NCI-H524 (cell line): ENCODE measurements around the gene FOXF2.

ENCODE experiments used
- DNase-seq, 2 experiments: peaks; one replicate each; lab custom pipeline; 2025; lab: John Stamatoyannopoulos, UW

FOXF2 gene

DNA sequence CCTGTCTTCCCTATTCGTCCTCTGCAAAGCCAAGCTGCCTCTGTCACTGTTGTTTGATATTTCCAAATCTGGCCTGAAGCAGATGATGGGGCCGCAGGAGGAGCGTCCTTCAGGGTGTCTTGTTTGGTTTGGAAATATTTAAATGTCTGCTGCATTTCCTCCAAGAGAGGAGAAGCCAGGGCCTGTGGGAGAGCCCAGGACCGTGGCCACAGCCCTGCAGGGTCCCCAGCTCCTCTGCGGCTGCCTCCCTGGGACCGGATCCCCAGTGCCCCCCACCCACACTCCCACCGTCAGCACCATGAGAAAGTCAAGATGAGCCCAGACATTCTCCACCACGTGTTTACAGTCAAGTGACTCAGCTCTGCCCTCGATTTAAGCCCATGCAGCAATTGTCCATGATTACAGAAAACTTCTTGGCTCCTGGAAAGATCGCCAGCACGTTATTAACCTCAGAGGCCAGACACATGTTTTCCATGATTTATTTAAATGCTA is 18.2 kb downstream of the FOXF2 start:
- DNase-seq, result no peak

DNA sequence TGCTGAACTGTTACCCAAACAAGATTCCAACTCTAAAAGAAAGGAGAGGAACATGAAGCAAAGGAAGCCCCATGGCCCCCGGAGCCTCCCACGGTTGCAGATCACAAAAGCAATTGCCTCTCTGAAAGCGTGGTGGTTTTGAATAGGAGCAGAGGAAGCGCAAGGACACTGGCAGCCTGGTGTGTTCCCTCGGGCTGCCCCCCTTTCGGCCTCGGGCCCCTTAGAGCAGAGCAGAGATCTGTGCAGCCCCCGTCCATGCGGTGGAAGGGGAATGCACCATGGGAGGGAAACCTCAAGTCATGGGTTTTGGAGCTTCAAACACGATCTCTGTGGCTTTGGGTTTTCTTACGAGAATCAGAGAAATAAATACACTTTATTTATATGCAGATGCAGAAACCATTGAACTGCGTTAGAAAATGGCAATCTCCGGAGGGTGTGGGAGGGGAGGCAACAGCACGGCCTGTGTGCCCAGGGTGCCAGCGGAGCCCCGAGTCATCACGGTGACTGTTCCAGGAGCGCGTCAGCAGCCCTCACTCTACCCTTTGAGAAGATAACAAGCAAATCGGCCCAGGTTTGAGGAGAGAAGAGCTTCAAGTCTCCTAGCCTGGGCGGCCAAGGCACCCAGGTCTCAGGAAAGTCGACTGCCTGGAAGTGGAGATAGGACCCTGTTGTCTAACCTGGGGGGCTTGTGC is 20.5 kb downstream of the FOXF2 start:
- no peak for DNase-seq

- no peak for DNase-seq
Observed at GRCh38 chr6:1412901-1413300, 23.5 kb downstream of the FOXF2 start.

GRCh38 chr6:1415416-1416063 is 26.2 kb downstream of the FOXF2 start:
- DNase-seq, result no peak

GRCh38 chr6:1416191-1416760 is 26.9 kb downstream of the FOXF2 start:
- DNase-seq, result no peak

- no peak for DNase-seq
Observed at GRCh38 chr6:1416820-1417219, 27.4 kb downstream of the FOXF2 start.

GRCh38 chr6:1417718-1418117 is 28.3 kb downstream of the FOXF2 start:
- no peak for DNase-seq

DNA sequence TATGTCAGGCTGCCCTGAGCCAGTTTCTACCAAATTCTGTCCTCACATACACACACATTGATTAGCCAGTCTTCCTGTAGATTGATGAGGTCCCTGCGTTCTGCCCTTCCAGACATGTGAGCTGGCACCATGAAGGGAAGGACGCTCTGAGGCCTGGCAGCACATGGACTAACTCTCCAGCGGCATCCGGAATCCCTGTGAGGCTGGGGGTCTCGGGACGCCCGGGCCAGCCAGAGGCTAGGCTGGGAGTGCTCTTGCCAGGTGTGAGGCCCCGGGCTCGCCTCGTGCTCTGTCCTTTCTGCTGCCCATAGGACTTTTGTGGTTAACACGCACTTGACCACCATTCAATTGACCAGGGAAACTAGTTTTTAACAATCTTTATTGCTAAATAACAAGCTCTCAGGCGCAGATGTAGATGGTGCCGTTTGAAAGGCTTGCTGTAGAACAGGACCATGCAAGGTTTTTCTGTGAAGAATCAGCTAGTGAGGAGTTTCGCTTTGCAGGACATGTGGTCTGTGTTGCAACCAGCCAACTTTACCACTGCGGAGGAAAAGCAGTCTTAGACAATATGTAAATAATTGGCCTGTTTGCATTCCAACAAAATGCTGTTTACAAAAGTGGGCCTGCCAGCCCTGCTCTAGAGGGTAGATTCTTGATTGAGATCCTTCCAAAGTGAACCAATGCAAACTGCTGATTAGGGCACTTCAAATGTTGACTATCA is 29.3 kb downstream of the FOXF2 start:
- DNase-seq, result no peak

DNA sequence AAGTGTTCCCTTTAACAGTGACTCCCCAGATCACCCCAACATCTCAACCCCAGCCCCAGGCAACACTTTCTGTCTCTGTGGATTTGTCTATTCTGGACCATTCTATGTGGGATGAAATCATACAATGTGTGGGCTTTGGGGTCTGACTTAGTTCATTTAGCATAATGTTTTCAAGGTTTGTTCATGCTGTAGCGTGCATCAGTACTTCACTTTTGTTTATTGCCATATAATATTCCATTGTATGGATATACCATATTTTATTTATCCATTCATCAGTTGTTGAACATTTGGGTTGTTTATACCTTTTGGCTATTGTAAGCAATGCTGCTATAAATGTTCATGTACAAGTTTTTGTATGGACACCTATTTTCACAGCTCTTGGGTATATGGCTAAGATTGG is 31.0 kb downstream of the FOXF2 start:
- DNase-seq, result no peak

GRCh38 chr6:1422290-1422689 is 32.9 kb downstream of the FOXF2 start:
- DNase-seq, result no peak

- DNase-seq, result no peak
Observed at GRCh38 chr6:1423578-1423977, 34.2 kb downstream of the FOXF2 start.

DNA sequence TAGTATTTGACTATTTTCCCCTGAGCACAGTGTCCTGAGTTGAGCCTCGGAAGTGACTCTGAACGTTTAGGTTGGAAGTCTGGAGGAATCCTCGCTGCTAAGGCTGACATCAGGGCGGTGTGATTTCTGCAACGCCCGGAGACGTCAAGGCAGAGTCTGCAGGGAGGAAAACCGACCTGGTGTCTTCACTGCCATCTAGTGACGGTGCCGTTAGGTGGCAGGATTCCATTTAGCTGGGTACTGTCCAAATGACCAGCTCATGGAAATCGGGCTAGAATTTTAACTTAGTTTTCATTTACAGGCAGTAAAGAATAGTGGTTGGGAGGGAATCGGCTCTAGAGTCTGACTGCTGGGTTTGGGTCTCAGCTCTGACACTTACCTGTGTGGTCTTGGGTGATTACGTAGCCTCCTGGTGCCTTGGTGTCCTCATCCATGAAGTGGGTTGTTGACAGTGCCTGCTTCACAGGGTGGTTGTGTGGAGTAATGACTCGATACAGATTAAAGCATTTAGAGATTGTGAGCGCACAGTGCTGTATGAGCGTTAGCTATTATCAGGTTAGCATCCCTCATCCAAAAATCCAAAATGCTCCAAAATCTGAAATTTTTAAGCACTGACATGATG is 35.0 kb downstream of the FOXF2 start:
- DNase-seq, result peak; percentile 31 to 57

DNA sequence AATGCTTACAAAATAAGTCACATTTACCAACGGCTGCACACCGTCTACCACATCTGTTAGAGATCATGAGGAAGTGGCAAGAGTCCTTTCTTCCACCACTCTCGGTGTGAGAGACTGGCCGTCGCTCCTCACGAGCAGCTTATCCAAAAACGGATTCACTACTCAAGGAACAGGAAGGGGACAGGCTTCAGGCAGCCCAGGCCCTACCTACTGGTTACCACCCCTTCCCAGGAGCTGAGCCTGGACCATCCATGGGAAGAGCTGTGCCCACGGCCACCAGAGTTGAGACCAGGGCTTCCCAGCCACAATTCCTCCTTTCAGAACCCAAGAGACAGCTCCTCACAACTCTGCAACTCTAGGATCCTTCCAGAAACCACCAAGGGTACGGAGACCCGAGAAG is 37.0 kb downstream of the FOXF2 start:
- DNase-seq, result no peak

DNA sequence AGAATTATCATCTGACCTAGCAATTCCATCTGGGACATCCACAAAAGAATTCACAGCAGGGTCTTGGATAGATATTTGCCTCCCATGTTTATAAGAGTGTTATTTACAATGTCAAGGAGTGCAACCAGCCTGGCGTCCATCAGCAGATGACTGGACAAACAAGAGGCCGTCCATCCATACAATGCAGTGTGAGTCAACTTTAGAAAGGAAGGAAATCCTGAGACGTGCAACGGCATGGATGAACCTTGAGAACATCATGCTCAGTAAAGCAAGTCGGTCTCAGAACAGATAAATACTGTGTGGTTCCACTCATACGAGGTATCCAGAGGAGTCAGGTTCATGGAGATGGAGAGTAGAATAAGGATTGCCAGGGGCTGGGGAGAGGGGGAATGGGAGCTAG is 46.4 kb downstream of the FOXF2 start:
- DNase-seq, result no peak

- peak; percentile 15 to 71 for DNase-seq
Observed at GRCh38 chr6:1436334-1437306, 47.2 kb downstream of the FOXF2 start.

- no peak for DNase-seq
Observed at GRCh38 chr6:1437553-1438406, 48.4 kb downstream of the FOXF2 start.

- DNase-seq, result no peak
Observed at GRCh38 chr6:1438471-1438881, 49.1 kb downstream of the FOXF2 start.

GRCh38 chr6:1439349-1439748 is 50.0 kb downstream of the FOXF2 start:
- DNase-seq, result no peak

- DNase-seq, result no peak
Observed at GRCh38 chr6:1442929-1443328, 53.6 kb downstream of the FOXF2 start.
